NCI-H1417 (cell line): ENCODE results near the gene AGBL5.
A peak's percentile ranks its signal among the peaks of the same experiment; 100 is the strongest.

Experiments used
- DNase-seq, 3 experiments: peaks; one replicate each; lab custom pipeline; 2025; lab: John Stamatoyannopoulos, UW

AGBL5 gene

GRCh38 chr2:27024812-27025211 lies 26.7 kb upstream of the AGBL5 start:
- DNase-seq, result no peak

- no peak for DNase-seq
Observed at GRCh38 chr2:27025281-27025800, 26.1 kb upstream of the AGBL5 start.

- DNase-seq, result no peak
Observed at GRCh38 chr2:27025861-27026851, 25.3 kb upstream of the AGBL5 start.

GRCh38 chr2:27027211-27027651 lies 24.2 kb upstream of the AGBL5 start:
- DNase-seq, result no peak

GRCh38 chr2:27029051-27029450 lies 22.4 kb upstream of the AGBL5 start:
- DNase-seq, result no peak

GRCh38 chr2:27032495-27033252 lies 18.8 kb upstream of the AGBL5 start, which contains the start of gene TMEM214:
TMEM214 (plus strand) TSS chr2:27032965; CDS start chr2:27033016, 51 bp downstream.
- DNase-seq, result peak; percentile 92 to 95 (median 93)

GRCh38 chr2:27033253-27033852 lies 18.1 kb upstream of the AGBL5 start:
- no peak for DNase-seq

GRCh38 chr2:27038012-27038411 lies 13.5 kb upstream of the AGBL5 start:
- no peak for DNase-seq

- DNase-seq, result no peak
Observed at GRCh38 chr2:27038631-27039339, 12.7 kb upstream of the AGBL5 start.

GRCh38 chr2:27039426-27039825 lies 12.0 kb upstream of the AGBL5 start:
- no peak for DNase-seq

- DNase-seq, result no peak
Observed at GRCh38 chr2:27039871-27040270, 11.6 kb upstream of the AGBL5 start.

- DNase-seq, result no peak
Observed at GRCh38 chr2:27040282-27040681, 11.2 kb upstream of the AGBL5 start.

- no peak for DNase-seq
Observed at GRCh38 chr2:27041752-27042151, 9.7 kb upstream of the AGBL5 start.

- peak in 2 of 3 experiments; percentile 33 to 85 for DNase-seq
Observed at GRCh38 chr2:27042159-27042661, 9.3 kb upstream of the AGBL5 start.

GRCh38 chr2:27042985-27043634 lies 8.4 kb upstream of the AGBL5 start:
- no peak for DNase-seq

GRCh38 chr2:27049422-27050280 lies 1.8 kb upstream of the AGBL5 start:
- peak in 1 of 3 experiments; percentile 91 for DNase-seq

GRCh38 chr2:27050281-27050995 lies 1.0 kb upstream of the AGBL5 start:
- peak; percentile 97 to 99 (median 98) for DNase-seq

GRCh38 chr2:27051902-27052645 lies 606 bp downstream of the AGBL5 start:
- DNase-seq, result no peak
